ENCODE measurements around the gene HSPA8. TPM values are rescaled to one million over a fixed set of nuclear protein-coding genes. Genes with fewer than 3 reads are reported as not detected.
"Not testable (repeated sequence)": the region's sequence is repeated elsewhere in the genome, so short reads cannot be mapped to it uniquely, and the experiment has no call there.

HSPA8 gene
- total RNA-seq, 4 donors from 2014 or later = 976 to 1,475 (median 1,128) TPM

DNA sequence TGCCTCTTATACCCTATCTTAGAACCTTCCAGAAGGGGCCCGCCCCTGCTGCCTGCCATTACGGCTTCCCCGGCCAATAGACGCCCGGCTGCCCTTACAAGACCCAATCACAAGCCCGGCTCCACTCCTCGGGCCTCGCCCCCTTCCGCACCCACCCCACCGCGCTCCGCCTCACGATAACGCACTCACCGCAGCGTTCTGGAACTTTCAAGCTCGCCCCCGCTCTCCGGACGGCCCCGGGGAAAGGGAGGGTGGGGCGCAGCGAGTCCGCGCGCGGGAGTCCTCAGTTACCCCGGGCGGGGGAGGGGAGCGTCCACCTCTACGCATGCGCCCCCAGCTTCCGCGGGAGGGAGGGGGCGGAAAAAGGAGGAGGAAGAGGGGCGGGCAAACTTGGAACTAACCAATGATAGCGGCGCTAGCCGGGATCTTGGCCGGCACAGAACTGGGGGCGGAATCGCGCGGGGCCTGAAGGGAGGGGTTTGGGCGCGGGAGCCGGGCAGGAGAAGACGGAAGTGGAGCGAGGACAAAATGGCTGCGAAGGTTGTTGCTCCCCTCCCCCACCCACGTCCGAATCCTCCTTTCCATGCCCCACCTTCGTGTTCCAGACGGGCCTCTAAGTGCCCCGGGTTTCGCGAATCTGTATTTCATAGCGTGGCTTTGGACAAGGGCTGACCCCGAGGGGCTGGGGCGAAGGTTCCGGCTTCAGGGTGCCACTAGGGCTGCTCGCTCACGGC, 389 bp upstream of the HSPA8 start:
- Histone ChIP-seq H3K27me3 (no peaks in the 10 kb centered on the region), H3K4me3 (peak overlapping the region; percentile 69 to 91), H3K4me1 (peaks cover 5 to 71% (median 31%) of the 10 kb centered on the region in 3 donors), H3K36me3 (peaks cover 7 to 39% of the 10 kb centered on the region in 2 donors), H3K27ac (peak overlapping the region; percentile 99 to 100 (median 99)), H3K9me3 (no peaks in the 10 kb centered on the region)
- 0 to 1% methylated on average over 4 to 12 of the region's 63 CpGs for WGBS, 2 donors (ENCODE audit: low coverage in 1 of 2)
- TF ChIP-seq EP300 (IDR thresholded peaks at IDR 0.05) = peak; percentile 21
- TF ChIP-seq POLR2A (IDR thresholded peaks at IDR 0.05) = peak in 1 of 2 donors; percentile 33
- TF ChIP-seq, protein P1, sequence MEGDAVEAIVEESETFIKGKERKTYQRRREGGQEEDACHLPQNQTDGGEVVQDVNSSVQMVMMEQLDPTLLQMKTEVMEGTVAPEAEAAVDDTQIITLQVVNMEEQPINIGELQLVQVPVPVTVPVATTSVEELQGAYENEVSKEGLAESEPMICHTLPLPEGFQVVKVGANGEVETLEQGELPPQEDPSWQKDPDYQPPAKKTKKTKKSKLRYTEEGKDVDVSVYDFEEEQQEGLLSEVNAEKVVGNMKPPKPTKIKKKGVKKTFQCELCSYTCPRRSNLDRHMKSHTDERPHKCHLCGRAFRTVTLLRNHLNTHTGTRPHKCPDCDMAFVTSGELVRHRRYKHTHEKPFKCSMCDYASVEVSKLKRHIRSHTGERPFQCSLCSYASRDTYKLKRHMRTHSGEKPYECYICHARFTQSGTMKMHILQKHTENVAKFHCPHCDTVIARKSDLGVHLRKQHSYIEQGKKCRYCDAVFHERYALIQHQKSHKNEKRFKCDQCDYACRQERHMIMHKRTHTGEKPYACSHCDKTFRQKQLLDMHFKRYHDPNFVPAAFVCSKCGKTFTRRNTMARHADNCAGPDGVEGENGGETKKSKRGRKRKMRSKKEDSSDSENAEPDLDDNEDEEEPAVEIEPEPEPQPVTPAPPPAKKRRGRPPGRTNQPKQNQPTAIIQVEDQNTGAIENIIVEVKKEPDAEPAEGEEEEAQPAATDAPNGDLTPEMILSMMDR (IDR thresholded peaks at IDR 0.05) = no peak
- peak; percentile 71 for TF ChIP-seq POLR2AphosphoS5 (IDR thresholded peaks at IDR 0.05)
- ATAC-seq = peak; percentile 96

DNA sequence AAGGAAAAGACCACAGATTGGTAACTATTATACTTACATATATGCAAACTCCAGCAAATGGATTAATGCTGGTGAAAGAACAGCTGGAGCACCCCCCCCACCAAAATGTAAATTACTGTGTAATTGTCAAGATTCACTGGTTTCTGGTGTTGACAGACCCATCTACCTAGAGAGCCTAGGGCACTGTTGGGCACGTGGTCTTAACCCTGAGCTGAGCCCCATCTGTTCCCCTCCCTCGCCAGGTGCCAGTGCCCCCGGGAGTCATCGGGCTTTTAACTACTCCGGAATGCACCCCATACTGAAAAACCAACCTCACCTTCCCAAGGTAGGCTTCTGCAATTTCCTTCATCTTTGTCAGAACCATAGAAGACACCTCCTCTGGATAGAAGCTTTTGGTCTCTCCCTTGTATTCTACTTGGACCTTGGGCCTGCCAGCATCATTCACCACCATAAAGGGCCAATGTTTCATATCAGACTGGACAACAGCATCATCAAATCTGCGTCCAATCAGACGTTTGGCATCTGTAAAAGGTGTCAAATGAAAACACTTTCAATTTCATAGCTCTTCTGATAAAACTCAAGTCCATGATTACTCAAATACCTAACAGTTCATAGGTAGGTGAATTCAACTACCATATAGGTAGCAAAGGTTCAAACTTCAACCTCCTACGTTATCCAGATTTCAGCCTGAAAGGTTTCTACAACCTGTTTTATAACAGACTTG, 1.5 kb downstream of the HSPA8 start:
- H3K9me3 ChIP-seq = no peaks in the 10 kb centered on the region
- WGBS, 2 donors (ENCODE audit: low coverage in 1 of 2) = 3 to 8% methylated on average over 7 to 8 of the region's 8 CpGs
- H3K4me3 ChIP-seq = peak overlapping the region; percentile 69 to 91
- peak overlapping the region; percentile 86 to 100 (median 99) for H3K27ac ChIP-seq
- no peak for TF ChIP-seq POLR2A (IDR thresholded peaks at IDR 0.05)
- TF ChIP-seq, protein P1 (IDR thresholded peaks at IDR 0.05) = no peak
- no peak for TF ChIP-seq POLR2AphosphoS5 (IDR thresholded peaks at IDR 0.05)
- no peak for TF ChIP-seq EP300 (IDR thresholded peaks at IDR 0.05)
- H3K4me1 ChIP-seq = peaks cover 5 to 80% (median 43%) of the 10 kb centered on the region in 3 donors
- H3K27me3 ChIP-seq = no peaks in the 10 kb centered on the region
- H3K36me3 ChIP-seq = peaks cover 7 to 58% of the 10 kb centered on the region in 2 donors
- ATAC-seq = no peak

DNA sequence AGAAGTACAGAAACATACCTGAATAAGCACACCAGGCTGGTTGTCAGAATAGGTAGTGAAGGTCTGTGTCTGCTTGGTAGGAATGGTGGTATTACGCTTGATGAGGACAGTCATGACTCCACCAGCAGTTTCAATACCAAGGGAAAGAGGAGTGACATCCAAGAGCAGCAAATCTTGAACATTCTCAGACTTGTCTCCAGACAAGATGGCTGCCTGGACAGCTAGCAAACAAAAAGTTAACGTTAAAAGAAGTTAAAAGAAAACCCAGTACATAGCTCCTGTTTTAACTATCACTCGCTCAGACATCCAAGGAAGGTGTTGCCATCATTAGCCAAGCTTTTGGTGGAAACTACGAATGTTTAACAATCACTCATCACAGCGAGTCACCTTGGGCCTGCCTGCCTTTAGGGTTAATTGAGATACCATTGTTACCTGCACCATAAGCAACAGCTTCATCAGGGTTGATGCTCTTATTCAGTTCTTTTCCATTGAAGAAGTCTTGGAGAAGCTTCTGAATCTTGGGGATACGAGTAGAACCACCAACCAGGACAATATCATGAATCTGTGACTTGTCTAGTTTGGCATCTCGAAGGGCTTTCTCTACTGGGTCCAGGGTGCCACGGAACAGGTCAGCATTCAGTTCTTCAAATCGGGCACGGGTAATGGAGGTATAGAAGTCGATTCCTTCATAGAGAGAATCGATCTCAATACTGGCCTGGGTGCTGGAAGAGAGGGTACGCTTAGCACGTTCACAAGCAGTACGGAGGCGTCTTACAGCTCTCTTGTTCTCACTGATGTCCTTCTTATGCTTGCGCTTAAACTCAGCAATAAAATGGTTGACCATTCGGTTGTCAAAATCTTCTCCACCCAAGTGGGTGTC, 2.7 kb downstream of the HSPA8 start:
- H3K9me3 ChIP-seq, H3K27me3 ChIP-seq, ATAC-seq: not testable (repeated sequence)
- Histone ChIP-seq H3K4me3 (peak overlapping the region; percentile 69 to 91), H3K36me3 (peaks cover 7 to 67% of the 10 kb centered on the region in 2 donors), H3K4me1 (peaks cover 5 to 80% (median 38%) of the 10 kb centered on the region in 3 donors), H3K27ac (peak overlapping the region in 3 of 4 donors; percentile 99 to 100 (median 99))
- WGBS, 2 donors (ENCODE audit: low coverage in 1 of 2) = 30 to 51% methylated on average over 14 to 17 of the region's 18 CpGs

DNA sequence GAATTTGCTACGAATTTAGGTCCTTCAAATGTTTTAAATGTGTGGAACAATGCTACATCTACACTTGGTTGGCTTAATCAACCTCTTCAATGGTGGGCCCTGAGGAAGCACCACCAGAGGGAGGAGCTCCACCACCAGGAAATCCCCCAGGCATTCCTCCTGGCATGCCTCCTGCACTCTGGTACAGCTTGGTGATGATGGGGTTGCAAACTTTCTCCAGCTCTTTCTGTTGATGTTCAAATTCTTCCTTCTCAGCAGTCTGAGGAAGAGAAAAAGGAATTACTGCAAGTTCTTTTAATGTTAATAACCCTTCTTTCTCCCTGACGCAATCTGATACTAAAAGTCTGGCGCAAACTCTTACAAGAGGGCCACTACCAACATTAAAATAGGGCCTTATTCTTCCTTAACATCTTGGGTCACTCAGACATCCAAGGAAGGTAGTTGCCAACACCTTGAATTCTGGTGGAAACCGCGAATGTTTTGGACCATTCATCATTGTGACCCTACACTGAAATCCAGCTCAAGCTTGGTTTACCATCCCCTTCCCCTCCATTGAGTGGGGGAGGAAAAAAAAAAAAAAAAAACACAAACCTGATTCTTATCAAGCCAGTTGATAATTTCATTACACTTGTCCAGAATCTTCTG, 4.2 kb downstream of the HSPA8 start:
- Histone ChIP-seq H3K9me3 (no peaks in the 10 kb centered on the region), H3K27ac (peak overlapping the region in 3 of 4 donors; percentile 19 to 99 (median 29)), H3K36me3 (peaks cover 7 to 80% of the 10 kb centered on the region in 2 donors), H3K27me3 (no peaks in the 10 kb centered on the region), H3K4me1 (peaks cover 5 to 74% (median 38%) of the 10 kb centered on the region in 3 donors), H3K4me3 (no peak overlapping the region)
- TF ChIP-seq POLR2A (IDR thresholded peaks at IDR 0.05) (no peak), EP300 (IDR thresholded peaks at IDR 0.05) (no peak), POLR2AphosphoS5 (IDR thresholded peaks at IDR 0.05) (no peak)
- TF ChIP-seq, protein P1 (IDR thresholded peaks at IDR 0.05) = no peak
- WGBS, 2 donors (ENCODE audit: low coverage in 1 of 2) = 67 to 87% methylated on average over 4 of the region's 5 CpGs
- no peak for ATAC-seq

Measured in gastroesophageal sphincter (tissue), 4 donors.